H7 (cell line): Measurements from ENCODE around the gene SPACDR. TPM values are rescaled to one million over a fixed set of nuclear protein-coding genes. Genes with fewer than 3 reads are reported as not detected.

Source experiments
- DNase-seq: peaks from one replicate; pipeline ENCODE4 v3.0.0; 2012
- H3K27me3 ChIP-seq: 2 replicates; pipeline ENCODE4 v1.6.0; 2011; ENCODE audit warnings: mild to moderate bottlenecking, low read length; ENCODE audit not compliant: control insufficient read depth, insufficient read depth
- H3K36me3 ChIP-seq: replicated peaks from 2 replicates; pipeline ENCODE4 v1.5.1; 2011; ENCODE audit warnings: low read length; ENCODE audit not compliant: control insufficient read depth, insufficient read depth
- H3K4me3 ChIP-seq: 2 replicates; pipeline ENCODE4 v1.5.1; 2011; ENCODE audit warnings: low read depth, mild to moderate bottlenecking, control low read depth, low read length, moderate library complexity; ENCODE audit not compliant: insufficient read depth
- total RNA-seq: library from RNA; depleted of rRNA; stranded (reverse); fragments of >200 nt; shearing (Covaris generic); gene quantifications from 2 replicates; pipeline ENCODE4 v1.2.3, GENCODE V29; 2014

The SPACDR gene
- total RNA-seq, 1 experiment from 2014 or later = 1.1 TPM

DNA sequence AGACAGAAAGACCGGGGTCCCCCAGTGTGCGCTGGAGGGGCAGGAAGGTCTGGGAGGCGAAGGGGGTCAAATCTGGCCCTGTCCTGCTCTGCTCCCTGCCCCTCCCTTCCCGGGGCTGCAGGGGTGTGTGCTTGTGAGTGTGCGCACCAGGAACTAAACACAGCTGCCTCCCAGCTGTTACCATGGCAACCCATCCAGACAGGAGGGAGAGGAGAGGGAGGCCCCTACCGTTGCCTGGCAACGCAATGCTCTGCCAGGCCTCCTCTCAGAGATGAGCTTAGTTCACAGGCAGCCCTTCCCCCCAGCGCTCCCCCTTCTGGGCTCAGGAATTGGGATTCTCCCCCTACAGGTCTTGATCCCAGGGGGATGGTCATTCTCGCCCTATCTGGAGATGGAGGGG lies 25.8 kb upstream of the SPACDR start:
- Histone ChIP-seq H3K36me3 (no peaks in the 10 kb centered on the region), H3K4me3 (no peak overlapping the region), H3K27me3 (peaks cover 14% of the 10 kb centered on the region)
- DNase-seq = peak; percentile 99

DNA sequence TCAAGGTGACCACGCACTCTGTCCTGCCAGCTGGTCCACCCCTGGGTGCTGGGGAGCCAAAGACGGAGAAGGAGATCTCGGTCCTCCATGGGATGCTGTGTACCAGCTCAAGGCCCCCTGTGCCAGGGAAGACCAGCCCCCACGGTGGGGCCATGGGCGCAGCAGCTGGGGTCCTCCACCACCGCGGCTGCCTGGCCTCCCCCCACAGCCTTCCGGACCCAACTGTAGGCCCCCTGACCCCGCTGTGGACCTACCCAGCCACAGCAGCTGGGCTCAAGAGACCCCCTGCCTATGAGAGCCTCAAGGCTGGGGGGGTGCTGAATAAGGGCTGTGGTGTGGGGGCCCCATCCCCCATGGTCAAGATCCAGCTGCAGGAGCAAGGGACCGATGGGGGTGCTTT lies 25.1 kb upstream of the SPACDR start:
- Histone ChIP-seq H3K4me3 (no peak overlapping the region), H3K27me3 (peaks cover 14% of the 10 kb centered on the region), H3K36me3 (no peaks in the 10 kb centered on the region)
- DNase-seq = peak; percentile 26

DNA sequence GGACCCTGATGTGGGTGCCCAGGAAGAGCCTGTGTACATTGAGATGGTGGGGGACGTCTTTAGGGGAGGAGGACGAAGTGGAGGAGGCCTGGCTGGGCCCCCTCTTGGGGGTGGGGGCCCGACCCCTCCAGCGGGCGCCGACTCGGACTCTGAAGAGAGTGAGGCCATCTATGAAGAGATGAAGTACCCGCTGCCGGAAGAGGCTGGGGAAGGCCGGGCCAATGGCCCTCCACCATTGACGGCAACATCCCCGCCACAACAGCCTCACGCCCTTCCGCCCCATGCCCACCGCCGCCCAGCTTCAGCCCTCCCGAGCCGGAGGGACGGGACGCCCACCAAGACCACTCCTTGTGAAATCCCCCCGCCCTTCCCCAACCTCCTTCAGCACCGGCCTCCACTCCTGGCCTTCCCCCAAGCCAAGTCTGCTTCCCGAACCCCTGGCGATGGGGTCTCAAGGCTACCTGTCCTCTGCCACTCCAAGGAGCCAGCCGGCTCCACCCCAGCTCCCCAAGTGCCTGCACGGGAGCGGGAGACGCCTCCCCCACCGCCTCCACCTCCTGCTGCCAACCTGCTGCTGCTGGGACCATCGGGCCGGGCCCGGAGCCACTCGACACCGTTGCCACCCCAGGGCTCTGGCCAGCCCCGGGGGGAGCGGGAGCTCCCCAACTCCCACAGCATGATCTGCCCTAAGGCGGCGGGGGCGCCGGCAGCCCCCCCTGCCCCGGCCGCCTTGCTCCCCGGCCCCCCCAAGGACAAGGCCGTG lies 24.5 kb upstream of the SPACDR start:
- H3K36me3 ChIP-seq = no peaks in the 10 kb centered on the region
- DNase-seq = peak; percentile 40
- H3K27me3 ChIP-seq = peaks cover 9% of the 10 kb centered on the region
- H3K4me3 ChIP-seq = no peak overlapping the region

DNA sequence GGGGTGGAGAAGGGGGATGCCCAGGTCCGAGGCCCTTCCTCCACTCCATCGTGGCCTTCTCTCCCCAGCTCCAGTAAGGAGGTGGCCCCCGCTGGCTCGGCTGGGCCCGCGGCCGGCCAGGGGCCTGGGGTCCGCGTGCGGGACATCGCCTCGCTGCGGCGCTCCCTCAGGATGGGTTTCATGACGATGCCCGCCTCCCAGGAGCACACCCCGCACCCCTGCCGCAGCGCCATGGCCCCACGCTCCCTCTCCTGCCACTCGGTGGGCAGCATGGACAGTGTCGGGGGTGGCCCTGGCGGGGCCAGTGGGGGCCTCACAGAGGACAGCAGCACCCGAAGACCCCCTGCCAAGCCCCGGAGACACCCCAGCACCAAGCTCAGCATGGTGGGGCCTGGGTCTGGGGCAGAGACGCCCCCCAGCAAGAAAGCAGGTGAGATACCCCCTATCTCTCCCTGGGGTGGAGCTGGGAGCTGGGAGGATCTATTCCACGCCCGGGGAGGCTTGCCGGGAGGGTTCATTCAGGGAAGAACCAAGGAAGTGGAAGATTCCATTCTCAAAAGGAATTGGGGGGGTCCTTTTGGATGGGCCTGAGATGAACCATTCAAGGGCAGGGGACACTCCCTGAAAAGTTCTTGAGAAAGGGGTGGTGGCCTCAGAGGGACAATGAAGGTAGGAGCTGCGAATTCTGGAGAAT lies 22.8 kb upstream of the SPACDR start:
- Histone ChIP-seq H3K4me3 (no peak overlapping the region), H3K36me3 (no peaks in the 10 kb centered on the region), H3K27me3 (no peaks in the 10 kb centered on the region)
- DNase-seq = peak; percentile 82

DNA sequence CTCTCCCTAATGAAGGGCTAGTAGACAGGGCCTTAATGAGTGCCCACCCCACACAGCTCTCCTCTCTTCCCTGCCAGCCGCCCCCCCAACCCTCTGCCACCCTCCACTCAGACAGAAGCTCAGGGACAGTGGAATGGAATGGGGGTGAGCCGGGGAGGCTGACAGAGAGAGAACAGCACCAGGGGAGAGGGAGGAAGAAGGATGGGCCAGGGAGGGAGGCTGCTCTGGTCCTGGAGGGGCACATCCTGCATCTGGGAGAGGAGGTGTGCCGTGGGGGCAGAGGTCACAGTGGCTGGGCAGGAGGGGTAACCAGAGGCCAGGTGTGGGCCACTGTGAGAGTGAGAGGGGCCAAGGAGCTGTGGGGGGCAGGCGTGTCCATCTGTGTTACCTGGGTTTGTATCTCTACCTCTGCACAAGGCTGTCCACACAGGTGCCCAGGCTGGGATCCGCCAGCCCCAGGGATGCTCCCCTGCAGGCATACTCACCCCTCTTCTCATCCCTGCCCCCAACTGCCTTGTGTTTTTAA lies 22.1 kb upstream of the SPACDR start:
- peak; percentile 34 for DNase-seq
- H3K36me3 ChIP-seq = no peaks in the 10 kb centered on the region
- H3K4me3 ChIP-seq = no peak overlapping the region
- no peaks in the 10 kb centered on the region for H3K27me3 ChIP-seq

DNA sequence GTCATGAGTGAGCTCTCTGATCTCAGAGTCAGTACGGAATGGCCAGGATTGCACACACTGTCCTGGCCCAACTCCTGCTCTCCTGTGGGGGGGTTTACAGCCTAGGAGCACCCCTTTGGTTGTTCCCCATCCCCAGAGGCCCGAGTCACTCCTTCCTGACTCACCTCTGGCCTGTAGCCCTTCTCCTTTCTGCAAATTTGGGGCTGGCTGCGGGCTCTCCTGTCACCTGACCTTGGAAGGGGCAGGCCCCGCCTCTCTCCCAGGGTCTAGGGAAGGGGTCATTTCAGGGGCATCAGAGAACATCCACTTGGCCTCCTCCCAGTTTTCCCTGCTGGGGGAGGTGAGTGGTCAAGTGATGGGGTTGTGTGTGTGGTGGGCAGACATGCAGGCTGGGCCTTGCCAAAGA lies 21.4 kb upstream of the SPACDR start:
- peak; percentile 67 for DNase-seq
- H3K36me3 ChIP-seq = no peaks in the 10 kb centered on the region
- H3K4me3 ChIP-seq = no peak overlapping the region
- H3K27me3 ChIP-seq = no peaks in the 10 kb centered on the region

DNA sequence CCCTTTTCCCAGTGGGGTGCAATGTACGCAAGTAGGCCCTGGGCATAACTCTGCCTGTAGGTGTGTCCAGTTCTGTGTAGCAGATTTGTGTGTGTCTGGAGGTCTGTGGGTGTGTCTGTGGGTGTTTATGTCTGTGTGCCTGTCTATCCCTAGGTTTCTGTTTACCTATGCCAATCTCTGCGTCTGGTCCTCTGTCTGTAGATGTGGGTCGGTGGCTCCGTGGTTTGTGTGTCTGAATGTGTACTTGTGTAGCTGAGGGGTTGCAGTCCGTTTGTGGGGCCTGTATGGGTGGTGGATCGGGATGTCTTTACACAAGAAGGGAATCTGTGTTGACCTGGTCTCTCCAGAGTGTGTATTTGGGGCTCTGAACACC lies 20.6 kb upstream of the SPACDR start:
- no peak for DNase-seq
- H3K4me3 ChIP-seq = peak overlapping the region; percentile 49; the same call in 1 of the 2 replicates
- no peaks in the 10 kb centered on the region for H3K36me3 ChIP-seq
- no peaks in the 10 kb centered on the region for H3K27me3 ChIP-seq

DNA sequence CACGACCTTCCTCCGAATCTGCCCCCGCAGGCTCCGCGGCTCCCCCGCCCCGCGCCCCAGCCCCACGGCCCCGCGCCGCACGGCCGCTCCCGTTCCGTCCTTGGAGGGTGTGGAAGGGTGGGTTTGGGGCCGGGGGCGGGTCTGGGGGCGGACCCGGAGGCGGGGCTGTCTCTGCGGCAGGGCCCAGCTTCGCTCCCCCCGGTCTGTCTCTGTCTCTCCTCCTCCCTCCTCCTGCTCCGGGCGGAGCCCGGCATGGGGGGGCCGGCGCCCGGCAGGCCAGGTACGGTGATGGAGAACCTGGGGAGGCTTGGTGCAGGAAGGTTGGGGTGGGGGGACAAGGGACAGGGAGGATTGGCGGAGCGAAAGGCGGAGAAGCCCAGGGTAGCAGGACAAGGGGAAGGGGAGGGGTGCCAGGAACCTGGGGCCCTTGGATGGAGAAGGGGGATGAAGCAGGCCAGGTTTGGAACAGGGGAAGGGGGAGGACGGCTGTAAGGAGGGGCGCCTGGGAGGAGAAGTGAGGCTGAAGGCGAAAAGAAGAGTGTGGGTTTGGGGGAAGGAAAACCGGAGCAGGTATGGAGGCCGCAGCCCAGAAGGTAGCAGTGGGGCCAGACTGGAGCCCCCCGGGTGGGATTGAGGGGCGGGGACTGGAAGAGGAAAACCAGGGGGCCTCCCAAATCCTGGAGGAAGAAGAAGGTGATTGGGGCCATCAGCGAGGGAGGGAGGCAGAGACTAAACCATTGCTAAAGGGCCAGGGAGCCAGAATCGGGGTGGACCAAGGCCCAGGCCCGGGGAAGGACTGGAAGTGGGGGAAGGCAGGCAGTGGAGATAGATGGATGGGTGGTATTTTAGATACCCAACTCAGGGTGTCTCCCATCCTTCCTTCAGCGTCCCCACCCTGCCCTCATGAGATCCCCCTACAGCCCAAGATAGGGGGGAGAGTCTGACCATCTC lies 19.9 kb upstream of the SPACDR start, which contains the start of gene NYAP1:
Gene NYAP1 (plus strand): TSS at position 206 of the 951 bp plus-strand sequence. CDS start 1,385 bp downstream, outside the sequence.
- peak; percentile 96 for DNase-seq
- no peaks in the 10 kb centered on the region for H3K27me3 ChIP-seq
- peak within 1 kb of the TSS; percentile 49 for H3K4me3 ChIP-seq
- H3K36me3 ChIP-seq = no peaks in the 10 kb centered on the region

DNA sequence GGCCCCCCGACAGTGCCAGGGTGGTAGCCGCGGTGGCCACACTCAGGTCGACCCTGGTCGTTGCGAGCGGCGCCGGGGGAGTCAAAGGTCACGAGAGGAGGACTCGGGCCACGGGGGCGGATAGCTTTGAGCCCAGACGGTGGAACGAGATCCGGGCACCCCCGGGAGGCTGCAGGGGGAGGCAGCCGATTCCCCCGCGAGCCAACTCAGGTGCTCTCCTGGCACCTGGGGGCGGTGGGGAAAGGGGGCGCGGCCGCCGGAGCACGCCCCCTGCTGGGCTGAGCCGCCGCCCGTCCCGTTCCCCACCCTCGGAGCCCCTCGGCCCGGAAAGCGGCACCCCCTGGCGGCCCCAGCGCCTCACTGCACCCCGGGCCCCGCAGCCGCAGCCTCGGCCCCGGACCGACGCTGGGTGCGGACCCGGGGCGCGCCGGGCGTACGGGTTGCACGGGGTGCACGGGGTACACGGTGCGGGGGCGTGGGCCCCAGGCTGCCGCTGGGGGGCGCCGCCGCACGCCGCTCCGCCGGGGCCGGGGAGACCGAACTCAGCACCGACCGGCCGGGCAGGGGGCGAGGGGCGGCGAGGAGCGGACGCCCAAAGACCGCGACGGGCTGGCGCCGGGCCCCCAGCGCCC lies 19.1 kb upstream of the SPACDR start:
- H3K4me3 ChIP-seq = peak overlapping the region; percentile 49
- no peaks in the 10 kb centered on the region for H3K27me3 ChIP-seq
- H3K36me3 ChIP-seq = no peaks in the 10 kb centered on the region
- DNase-seq = peak; percentile 96

DNA sequence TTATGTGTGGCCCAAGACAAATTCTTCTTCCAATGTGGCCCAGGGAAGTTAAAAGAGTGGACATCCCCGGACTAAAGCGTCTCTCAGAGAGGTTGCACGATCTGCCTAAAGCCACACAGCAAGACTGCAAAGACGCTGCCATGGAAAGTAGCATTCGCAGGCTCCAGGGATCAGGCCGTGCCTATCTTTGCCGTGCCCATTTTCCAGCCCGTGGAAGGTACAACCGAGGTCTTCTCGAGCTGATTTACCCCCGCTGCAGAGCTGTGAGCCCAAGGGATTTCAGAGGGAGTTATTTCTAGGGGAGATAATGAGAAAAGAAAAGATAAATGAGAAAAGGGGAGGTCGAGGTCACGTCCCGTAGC lies 18.6 kb upstream of the SPACDR start:
- peak overlapping the region; percentile 49 for H3K4me3 ChIP-seq
- no peaks in the 10 kb centered on the region for H3K27me3 ChIP-seq
- DNase-seq = no peak
- no peaks in the 10 kb centered on the region for H3K36me3 ChIP-seq

DNA sequence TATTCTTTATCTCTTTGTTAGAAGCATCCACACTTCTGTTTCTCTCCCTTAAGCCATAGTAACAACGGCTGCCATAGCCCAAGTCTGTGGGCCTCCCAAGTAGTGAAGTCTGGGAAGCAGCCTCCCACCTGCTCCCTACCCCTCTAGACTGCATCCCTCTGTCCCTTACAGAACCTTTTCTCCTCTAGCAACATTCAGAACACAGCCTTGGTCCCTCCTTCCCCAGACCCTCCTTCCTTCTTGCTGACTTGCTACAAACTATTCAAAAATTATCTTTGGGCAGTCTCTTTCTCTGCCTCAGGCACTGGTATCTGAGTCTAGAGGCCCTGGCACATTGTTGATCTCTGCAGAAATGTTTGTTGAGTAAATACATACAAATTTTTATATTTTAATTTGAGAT lies 17.4 kb upstream of the SPACDR start:
- Histone ChIP-seq H3K4me3 (no peak overlapping the region), H3K36me3 (no peaks in the 10 kb centered on the region), H3K27me3 (no peaks in the 10 kb centered on the region)
- DNase-seq = no peak

DNA sequence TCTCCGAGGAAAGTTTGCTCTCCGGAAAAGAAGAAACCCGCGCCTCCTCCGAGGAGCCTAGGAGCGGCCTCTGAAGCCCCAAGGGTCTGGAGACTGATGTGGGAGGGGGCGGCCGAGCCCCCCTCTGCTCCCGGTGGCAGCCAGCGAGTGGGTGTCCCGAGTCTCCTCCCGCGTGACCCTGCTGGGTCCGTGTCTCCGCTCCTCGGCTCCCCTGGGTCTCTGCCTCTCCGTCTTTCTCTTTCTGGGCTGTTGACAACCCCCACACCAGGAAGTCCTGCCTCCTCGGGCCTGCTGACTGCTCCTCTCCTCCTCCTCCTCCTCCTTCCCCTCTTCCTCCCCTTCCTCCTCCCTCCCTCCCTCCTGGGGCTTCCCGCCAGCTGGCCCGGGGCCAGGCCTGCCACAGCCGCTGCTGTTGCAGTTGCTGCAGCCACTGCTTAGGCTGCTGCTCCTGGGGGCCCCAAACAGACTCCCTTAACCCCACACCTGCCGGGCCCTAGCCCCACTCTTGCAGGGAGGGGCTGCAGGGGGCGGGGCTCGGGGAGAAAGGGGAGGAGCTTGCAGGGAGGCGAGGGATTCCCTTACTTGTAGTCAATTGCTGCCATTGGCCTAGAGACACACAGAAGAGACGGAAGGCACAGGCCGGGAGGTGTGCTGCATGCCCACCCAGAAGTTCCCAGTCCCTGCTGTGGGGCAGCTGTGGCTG lies 15.0 kb upstream of the SPACDR start, which contains the start of gene TSC22D4:
Gene TSC22D4 (minus strand): TSS at position 257 of the 703 bp plus-strand sequence. CDS start 1,176 bp downstream, outside the sequence.
- no peaks in the 10 kb centered on the region; the same call in 1 of the 2 replicates for H3K36me3 ChIP-seq
- peak; percentile 97 for DNase-seq
- H3K27me3 ChIP-seq = no peaks in the 10 kb centered on the region
- H3K4me3 ChIP-seq = peak within 1 kb of the TSS; percentile 74

DNA sequence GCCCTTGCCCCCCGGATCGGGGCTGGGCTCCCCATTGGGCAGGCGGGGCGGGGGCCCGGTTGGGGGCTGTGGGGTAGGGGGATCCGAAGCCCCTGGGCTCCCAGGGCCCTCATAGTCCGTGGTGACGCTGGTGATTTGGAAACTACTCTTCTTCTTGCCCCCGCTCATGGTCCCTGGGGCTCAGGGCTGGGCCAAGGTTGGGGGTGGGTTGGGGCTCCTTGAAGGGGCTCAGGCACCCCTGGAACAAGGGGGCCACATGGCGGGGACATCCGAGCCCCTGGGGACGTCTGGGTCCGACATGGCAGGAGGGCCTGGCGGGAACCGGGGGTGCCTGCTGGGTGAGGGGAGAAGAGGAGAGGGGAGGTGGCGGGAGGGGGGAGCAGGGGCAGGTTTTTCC lies 13.8 kb upstream of the SPACDR start:
- H3K4me3 ChIP-seq = peak overlapping the region; percentile 74
- H3K36me3 ChIP-seq = no peaks in the 10 kb centered on the region; the same call in 1 of the 2 replicates
- peak; percentile 74 for DNase-seq

More for the DNA sequence above, 13.8 kb upstream of the SPACDR start:
- no peaks in the 10 kb centered on the region for H3K27me3 ChIP-seq
